H1 (cell line): Measurements from ENCODE around the gene LRP3. TPM values are rescaled to one million over a fixed set of nuclear protein-coding genes. Genes with fewer than 3 reads are reported as not detected.

Experiments
- CEBPB ChIP-seq: IDR thresholded peaks from 2 replicates; pipeline ENCODE4 v1.6.1; 2012; ENCODE audit warnings: low read depth, low read length
- HDAC6 ChIP-seq: IDR thresholded peaks from one replicate; pipeline ENCODE4 v1.7.1; 2012; ENCODE audit warnings: low read depth, mild to moderate bottlenecking, inconsistent platforms, low read length, moderate library complexity
- JUND ChIP-seq: IDR thresholded peaks from 2 replicates; pipeline ENCODE4 v1.6.1; 2011; ENCODE audit warnings: mild to moderate bottlenecking, improper control_type of control experiment, low read length
- PHF8 ChIP-seq: fragments of 200-600 bp; sonication (generic); conservative IDR thresholded peaks from 2 replicates; pipeline ENCODE4 v1.7.1; 2012; ENCODE audit warnings: low read depth, mild to moderate bottlenecking, inconsistent platforms, low read length, moderate library complexity
- RNF2 ChIP-seq: fragments of 200-900, 300-1000 bp; sonication (generic); IDR thresholded peaks from 2 replicates; pipeline ENCODE4 v1.7.1; 2016; ENCODE audit warnings: borderline replicate concordance, low read depth, mild to moderate bottlenecking, antibody characterized with exemption, low read length; ENCODE audit not compliant: poor library complexity, severe bottlenecking; ENCODE audit errors: missing control alignments
- SAP30 ChIP-seq: fragments of 300-600 bp; sonication (generic); IDR thresholded peaks from 2 replicates; pipeline ENCODE4 v1.7.1; 2012; ENCODE audit warnings: low read length, moderate library complexity, mild to moderate bottlenecking, inconsistent platforms; ENCODE audit not compliant: insufficient read depth, insufficient replicate concordance
- TBP ChIP-seq: IDR thresholded peaks from 2 replicates; pipeline ENCODE4 v1.6.1; 2011; ENCODE audit warnings: low read depth, low read length, improper control_type of control experiment
- TCF12 ChIP-seq: IDR thresholded peaks from 2 replicates; pipeline ENCODE4 v1.6.1; 2011; ENCODE audit warnings: low read depth, mild to moderate bottlenecking, low read length
- polyA plus RNA-seq, 7 experiments: library from polyadenylated mRNA; depleted of rRNA in 3 of 7; stranded (reverse) in 5 of 7; unstranded in 2 of 7; fragments of >200 nt in 5 of 7; fragments of 200-250 nt in 2 of 7; gene quantifications; 1 replicate in 5 of 7; 2 replicates in 1 of 7; 4 replicates in 1 of 7; pipeline versions ENCODE4 v1.2.1 to v1.2.3, GENCODE V29; 2011 to 2013; ENCODE audit warnings: missing spikeins in 2 of 7, mixed read lengths in 2 of 7
- total RNA-seq: library from RNA; stranded (reverse); fragmentation: NEBNext Ultra II Directional; extraction: Animal tissue kit (Norgen Biotek cat#: 25700); gene quantifications from 2 replicates; pipeline ENCODE4 v1.2.1, GENCODE V29; 2021
- TF ChIP-seq, protein P1 (sequence below): fragments of 300-600 bp; sonication (generic); IDR thresholded peaks from 2 replicates; pipeline ENCODE4 v1.7.1; 2012; ENCODE audit warnings: low read length, moderate library complexity, mild to moderate bottlenecking, inconsistent platforms; ENCODE audit not compliant: insufficient replicate concordance
- TF ChIP-seq, protein P2 (sequence below): IDR thresholded peaks from 2 replicates; pipeline ENCODE4 v1.6.1; 2012; ENCODE audit warnings: inconsistent platforms

LRP3 gene
- total and polyA plus RNA-seq, 2 of the 8 experiments (the other 6 are each of a cell fraction or from before 2014, with no cell fraction given), result 30.3 to 33.7 TPM

DNA sequence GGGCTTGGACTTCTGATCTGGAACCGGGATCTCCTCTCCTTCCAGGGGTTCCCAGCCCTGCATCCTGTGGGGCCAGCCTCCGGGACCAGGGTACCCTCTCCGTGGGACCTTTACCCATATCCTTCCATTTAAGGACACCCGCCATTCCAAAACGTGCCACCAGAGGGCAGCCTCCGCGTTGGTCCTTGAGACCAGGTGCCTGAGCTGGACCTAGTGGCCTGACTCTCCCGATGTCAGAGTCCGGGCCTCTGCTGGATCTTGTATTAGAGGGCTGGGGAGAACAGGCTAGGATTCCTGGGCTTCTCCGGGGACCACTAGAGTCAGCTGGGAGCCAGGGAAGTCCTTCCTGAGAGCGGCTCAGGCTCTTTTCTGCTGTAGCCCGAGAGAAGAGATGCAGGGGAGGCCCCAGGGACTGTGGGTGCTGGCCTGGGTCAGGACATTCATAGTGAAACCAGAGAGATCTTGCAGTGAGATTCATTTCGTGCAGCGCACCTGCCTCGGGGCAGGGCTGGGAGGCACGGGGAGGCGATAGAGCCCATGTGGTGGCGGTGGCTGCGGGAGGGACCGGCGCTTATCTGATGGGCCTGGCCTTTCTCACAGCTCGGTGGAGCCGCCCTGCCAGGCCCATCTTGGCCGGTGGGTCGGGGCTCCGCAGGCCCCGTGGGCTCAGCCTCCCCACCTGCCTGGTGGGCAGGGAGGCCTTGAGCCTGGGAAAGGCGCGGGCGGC lies 41.3 kb downstream of the LRP3 start (continued):
- TF ChIP-seq, protein P1, sequence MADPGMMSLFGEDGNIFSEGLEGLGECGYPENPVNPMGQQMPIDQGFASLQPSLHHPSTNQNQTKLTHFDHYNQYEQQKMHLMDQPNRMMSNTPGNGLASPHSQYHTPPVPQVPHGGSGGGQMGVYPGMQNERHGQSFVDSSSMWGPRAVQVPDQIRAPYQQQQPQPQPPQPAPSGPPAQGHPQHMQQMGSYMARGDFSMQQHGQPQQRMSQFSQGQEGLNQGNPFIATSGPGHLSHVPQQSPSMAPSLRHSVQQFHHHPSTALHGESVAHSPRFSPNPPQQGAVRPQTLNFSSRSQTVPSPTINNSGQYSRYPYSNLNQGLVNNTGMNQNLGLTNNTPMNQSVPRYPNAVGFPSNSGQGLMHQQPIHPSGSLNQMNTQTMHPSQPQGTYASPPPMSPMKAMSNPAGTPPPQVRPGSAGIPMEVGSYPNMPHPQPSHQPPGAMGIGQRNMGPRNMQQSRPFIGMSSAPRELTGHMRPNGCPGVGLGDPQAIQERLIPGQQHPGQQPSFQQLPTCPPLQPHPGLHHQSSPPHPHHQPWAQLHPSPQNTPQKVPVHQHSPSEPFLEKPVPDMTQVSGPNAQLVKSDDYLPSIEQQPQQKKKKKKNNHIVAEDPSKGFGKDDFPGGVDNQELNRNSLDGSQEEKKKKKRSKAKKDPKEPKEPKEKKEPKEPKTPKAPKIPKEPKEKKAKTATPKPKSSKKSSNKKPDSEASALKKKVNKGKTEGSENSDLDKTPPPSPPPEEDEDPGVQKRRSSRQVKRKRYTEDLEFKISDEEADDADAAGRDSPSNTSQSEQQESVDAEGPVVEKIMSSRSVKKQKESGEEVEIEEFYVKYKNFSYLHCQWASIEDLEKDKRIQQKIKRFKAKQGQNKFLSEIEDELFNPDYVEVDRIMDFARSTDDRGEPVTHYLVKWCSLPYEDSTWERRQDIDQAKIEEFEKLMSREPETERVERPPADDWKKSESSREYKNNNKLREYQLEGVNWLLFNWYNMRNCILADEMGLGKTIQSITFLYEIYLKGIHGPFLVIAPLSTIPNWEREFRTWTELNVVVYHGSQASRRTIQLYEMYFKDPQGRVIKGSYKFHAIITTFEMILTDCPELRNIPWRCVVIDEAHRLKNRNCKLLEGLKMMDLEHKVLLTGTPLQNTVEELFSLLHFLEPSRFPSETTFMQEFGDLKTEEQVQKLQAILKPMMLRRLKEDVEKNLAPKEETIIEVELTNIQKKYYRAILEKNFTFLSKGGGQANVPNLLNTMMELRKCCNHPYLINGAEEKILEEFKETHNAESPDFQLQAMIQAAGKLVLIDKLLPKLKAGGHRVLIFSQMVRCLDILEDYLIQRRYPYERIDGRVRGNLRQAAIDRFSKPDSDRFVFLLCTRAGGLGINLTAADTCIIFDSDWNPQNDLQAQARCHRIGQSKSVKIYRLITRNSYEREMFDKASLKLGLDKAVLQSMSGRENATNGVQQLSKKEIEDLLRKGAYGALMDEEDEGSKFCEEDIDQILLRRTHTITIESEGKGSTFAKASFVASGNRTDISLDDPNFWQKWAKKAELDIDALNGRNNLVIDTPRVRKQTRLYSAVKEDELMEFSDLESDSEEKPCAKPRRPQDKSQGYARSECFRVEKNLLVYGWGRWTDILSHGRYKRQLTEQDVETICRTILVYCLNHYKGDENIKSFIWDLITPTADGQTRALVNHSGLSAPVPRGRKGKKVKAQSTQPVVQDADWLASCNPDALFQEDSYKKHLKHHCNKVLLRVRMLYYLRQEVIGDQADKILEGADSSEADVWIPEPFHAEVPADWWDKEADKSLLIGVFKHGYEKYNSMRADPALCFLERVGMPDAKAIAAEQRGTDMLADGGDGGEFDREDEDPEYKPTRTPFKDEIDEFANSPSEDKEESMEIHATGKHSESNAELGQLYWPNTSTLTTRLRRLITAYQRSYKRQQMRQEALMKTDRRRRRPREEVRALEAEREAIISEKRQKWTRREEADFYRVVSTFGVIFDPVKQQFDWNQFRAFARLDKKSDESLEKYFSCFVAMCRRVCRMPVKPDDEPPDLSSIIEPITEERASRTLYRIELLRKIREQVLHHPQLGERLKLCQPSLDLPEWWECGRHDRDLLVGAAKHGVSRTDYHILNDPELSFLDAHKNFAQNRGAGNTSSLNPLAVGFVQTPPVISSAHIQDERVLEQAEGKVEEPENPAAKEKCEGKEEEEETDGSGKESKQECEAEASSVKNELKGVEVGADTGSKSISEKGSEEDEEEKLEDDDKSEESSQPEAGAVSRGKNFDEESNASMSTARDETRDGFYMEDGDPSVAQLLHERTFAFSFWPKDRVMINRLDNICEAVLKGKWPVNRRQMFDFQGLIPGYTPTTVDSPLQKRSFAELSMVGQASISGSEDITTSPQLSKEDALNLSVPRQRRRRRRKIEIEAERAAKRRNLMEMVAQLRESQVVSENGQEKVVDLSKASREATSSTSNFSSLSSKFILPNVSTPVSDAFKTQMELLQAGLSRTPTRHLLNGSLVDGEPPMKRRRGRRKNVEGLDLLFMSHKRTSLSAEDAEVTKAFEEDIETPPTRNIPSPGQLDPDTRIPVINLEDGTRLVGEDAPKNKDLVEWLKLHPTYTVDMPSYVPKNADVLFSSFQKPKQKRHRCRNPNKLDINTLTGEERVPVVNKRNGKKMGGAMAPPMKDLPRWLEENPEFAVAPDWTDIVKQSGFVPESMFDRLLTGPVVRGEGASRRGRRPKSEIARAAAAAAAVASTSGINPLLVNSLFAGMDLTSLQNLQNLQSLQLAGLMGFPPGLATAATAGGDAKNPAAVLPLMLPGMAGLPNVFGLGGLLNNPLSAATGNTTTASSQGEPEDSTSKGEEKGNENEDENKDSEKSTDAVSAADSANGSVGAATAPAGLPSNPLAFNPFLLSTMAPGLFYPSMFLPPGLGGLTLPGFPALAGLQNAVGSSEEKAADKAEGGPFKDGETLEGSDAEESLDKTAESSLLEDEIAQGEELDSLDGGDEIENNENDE, result no peak
- TF ChIP-seq, protein P2, sequence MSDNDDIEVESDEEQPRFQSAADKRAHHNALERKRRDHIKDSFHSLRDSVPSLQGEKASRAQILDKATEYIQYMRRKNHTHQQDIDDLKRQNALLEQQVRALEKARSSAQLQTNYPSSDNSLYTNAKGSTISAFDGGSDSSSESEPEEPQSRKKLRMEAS, result no peak
- TF ChIP-seq RNF2 (no peak), PHF8 (no peak), HDAC6 (no peak), TBP (0 out of 2 replicates have a peak, but pooled peaks have one; percentile 32), JUND (no peak), CEBPB (no peak), TCF12 (0 out of 2 replicates have a peak, but pooled peaks have one; percentile 56), SAP30 (no peak)
